ENCODE results near the gene TOM1L2. TPM values are rescaled to one million over a fixed set of nuclear protein-coding genes. Genes with fewer than 3 reads are reported as not detected.
A peak's percentile ranks its signal among the peaks of the same experiment; 100 is the strongest.

The TOM1L2 gene
- total RNA-seq, 1 donor from 2014 or later = 100 TPM

DNA sequence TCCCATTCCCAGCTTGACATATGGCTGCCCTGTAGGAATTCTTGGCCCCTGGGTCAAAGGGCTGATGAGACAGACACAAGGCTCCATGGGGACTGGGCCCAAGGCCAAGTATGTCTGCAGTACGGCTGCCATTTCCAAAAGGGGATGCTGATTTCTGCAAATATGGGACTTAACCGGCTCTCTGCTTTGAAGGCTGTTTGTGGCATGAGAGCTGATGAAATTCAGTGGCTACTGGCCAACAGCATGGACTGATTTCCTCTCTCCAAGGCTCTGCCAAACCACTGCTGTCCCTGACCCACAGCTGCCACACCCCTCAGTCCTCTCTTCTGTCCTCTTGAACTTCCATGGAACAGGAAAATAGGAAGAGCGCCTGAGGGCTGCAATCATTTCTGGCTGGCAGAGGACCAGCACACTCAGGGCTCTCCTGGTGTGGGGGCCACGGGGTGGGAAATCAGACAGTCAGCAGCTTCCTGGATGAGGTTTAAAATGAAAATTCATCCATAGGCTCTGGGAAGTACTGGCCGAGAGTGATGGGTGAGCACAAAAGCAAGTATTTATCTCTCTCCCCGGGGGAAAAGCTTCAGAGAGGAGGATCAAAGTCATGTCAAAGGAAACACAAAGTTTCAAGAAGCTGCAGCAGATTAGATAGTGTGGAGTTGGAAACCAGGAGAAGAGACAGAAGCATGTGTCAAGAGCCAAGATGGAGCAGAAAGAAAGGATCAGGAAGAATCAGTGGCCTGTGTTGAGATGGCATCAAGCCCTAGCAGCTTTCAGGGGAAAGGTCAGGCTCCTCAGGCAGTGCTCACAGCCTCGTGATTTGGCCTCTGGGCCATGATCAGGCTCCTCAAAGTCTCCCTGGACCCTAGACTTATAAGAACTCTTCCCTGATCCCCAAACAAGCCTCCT is 71.3 kb downstream of the TOM1L2 start:
- DNase-seq (ENCODE audit: low read depth) = peak; percentile 98

DNA sequence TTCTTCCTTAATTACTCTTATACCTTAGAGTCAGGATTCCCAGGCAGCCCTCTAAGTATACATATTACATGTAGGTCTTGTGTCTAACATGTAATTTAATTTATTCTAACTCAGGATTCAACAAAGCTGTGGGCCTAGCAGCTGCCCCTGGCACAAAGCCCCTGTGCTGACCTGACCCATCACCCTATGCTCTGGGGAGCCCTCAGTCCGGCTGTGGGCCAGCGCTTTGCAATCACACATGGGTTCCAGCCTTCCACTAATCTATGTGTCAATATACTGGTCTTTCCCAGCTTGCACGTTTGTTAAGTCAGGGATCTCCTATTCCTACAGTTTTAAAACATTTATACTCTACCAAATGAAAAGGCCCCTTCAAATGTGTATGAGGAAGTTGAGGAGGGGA is 72.7 kb downstream of the TOM1L2 start:
- no peak for DNase-seq (ENCODE audit: low read depth)

DNA sequence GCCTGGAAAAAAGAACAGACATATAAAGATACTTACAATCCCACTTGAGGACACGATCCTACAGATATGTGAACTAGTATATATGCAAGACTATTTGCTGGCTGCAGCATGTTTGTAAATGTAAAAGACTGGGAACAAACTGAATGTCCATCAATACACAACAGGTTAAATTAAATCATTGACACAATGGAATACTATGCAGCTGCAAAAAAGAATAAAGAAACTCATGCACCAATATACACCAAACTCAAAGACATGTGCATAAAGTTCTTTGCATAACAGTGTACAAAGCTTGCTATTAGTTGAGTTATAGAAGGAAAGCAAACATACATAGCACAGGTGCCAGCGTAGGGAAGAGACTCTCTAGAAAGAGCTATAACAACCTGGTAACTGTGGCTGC is 73.5 kb downstream of the TOM1L2 start:
- DNase-seq (ENCODE audit: low read depth) = no peak

DNA sequence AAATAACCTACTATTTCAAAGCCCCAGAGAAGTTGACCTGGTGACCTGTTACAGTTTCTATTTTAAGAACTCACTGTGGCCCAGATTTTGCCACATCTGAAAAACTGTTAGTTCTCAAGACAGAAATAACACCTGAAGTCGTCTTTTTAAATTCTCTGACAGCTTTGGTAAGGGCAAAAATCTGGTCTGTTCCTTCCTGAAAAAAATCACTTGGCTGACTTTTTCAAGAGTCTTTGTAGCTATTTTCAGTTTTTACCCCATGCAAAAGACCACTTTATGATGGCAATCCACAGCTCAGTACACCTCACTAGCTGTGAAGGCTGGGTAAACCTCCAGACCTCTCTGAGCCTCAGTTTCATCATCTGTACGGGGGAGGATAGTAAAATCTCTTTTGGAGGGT is 74.8 kb downstream of the TOM1L2 start:
- no peak for DNase-seq (ENCODE audit: low read depth)

DNA sequence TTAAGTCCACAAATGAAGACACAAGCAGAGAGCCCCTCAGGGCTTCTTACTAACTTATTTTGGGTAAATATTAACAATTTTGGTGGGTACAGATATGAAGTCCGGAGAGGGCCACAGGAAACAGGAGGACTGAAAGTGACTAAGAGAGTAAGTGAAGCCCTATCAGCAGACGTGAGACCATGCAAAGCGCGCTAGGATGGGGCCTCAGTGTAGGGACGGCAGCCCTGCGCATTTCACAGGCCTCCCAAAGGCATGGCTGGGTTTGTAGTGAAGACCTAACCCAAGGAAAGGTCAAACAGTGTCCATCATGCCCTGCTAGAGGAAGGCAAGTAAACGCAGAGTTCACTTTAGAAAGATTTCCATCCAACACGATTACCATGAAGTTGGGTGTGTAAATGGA is 75.5 kb downstream of the TOM1L2 start:
- DNase-seq (ENCODE audit: low read depth) = no peak

DNA sequence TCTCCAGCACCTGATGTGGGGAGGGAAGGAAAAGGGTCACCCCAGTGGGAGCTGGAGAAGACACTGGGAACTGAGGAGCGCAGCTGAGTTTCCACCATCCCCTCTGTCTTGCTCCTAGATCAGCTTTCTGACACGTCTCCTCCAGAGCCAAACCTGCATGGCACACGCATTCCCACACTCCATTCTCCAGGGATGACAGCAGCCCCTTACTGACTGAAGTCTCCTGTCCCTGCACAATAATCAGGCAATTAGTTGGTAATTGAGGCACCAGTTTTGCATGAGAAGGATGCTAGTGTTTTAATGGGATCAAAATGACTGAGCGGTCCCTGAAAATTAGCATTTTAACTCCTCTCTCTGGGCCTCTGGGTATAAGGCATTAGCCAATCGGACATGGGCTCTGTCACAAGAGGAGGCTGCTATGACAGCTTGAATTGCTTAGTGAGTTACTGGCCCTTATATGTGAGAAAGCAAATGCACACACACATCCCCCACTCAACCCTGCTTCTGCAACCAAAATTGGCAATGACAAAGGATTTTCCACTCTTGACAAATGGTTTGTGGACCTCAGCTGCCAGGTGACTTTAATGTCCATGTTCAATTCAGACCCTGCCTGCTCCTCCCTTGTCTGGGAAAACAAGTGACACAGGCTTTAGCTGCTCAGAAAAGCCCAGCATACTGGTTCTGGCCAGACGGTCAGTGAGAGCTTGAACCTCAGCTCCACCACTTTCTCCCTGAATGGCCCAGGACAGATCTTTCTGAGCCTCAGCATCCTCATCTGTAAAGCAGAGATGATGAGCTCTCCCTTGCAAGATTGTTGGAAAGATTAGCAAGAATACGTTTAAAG is 78.2 kb downstream of the TOM1L2 start:
- DNase-seq (ENCODE audit: low read depth) = no peak

DNA sequence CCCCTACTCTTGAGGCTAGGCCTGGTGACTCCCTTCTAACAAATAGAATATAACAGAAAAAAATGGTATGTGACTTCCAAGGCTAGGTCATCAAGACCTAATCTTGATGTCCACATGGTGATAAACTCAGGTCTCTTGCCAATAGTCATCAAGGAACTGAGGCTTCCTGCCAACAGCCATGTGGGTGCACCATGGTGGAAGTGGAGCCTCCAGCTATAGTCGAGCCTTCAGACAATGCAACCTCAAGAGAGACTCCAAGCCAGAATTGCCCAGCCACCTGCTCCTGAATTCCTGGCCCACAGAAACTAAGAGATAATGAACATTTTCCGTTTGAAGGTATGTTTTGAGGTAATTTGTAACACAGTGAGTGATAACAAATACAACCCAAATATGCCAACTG is 79.5 kb downstream of the TOM1L2 start:
- no peak for DNase-seq (ENCODE audit: low read depth)

DNA sequence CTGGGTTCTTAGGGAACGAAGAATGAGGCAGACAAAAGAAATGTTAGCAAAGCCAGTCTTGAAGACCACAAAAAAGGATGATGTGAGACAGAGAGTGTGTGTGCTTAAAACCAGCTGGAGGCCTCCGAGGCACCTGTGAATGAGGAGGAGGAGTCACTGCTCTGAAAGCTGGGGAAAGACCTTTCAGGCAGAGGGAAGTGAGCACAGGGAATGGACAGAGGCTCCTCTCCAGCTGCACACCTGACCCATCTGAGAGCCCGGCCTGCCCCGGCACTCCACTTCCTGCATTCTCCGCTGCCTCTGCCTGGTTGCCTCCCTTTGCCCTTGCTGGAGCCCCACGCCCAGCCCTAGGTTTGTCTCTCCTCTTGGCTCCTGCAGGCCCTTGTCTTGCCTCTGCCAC is 80.2 kb downstream of the TOM1L2 start:
- DNase-seq (ENCODE audit: low read depth) = no peak

DNA sequence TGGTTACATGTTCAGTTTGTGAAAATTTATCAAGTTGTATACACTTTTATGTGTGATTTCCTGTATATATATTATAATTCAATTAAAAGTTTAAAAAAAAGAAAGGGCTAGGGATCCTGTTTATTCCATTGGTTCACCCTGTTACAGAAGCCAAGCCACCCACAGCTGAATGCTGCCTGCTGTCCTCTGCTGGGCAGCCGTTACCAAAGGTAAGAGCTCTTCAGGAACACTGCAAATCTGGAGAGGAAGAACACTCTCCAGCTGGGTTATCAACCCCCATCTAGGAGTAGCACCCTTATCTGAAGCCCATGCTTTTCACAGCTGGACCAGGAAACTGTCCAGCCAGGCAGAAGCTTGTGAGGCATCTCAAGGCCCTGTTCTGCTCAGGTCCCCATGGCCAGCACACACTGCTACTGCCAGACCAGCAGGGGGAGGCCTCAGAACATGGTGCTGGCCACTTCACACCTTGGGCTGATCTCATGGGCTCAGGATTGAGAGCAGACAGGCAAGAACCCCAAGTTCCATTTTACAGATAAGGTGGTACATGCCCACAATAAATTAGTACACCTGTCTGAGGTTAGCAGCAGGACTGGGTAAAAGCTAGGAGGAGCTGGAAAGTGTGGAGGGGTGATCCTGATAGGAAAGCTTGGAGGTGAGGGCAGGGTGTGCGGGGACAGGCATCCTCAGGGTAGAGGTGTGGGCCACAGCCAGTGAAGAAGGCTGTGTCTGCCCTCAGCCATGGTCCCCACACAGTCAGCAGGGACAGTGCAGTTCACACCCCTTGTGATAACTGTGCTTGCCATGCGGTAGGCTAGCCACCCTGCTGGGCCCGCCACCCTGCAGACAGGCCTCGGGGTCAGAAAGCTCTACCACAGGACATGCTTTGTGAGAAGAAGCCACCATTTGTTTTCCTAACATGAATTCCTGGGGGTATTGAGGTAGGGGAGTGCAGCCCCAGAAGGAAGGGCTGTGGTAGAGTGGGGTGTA is 81.1 kb downstream of the TOM1L2 start:
- DNase-seq (ENCODE audit: low read depth) = peak; percentile 65

DNA sequence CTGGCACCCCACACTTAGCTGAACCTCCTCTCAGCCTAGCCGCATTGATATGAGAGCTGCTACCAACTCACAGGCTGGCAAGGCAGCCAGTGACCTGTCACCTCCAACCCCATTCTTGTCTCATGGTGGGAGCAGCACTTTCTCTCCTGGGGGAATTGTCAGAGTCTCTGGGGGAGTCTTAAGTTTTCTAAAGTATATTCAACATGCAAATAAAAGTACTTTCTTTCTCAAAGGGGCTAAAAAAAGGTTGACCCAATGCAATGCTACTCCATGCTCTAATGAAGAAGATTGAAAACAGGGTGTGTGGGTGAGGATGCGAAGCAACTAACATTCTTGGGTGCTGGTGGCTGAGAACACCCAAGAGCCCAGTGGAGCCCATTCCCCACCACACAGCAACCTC is 82.3 kb downstream of the TOM1L2 start:
- no peak for DNase-seq (ENCODE audit: low read depth)

DNA sequence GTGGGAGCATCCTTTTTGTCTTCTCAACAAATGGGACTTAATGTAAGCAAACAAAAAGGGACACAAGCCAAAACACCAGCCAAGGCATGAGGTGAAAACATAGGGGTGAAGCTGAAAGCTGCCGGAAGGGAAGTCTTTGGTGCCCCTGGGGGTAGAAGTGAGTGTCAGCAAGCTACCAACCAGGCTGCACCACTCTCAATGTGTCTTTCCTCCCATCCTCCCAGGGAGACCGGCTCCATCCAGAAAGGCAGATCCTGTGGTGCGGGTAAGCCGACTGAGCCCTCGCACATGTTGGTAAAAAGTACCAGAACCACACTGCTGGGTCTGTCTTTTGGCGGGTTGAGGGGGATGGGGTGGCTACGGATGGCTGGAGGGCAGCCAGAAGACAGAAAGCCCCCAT is 83.4 kb downstream of the TOM1L2 start:
- DNase-seq (ENCODE audit: low read depth) = no peak

DNA sequence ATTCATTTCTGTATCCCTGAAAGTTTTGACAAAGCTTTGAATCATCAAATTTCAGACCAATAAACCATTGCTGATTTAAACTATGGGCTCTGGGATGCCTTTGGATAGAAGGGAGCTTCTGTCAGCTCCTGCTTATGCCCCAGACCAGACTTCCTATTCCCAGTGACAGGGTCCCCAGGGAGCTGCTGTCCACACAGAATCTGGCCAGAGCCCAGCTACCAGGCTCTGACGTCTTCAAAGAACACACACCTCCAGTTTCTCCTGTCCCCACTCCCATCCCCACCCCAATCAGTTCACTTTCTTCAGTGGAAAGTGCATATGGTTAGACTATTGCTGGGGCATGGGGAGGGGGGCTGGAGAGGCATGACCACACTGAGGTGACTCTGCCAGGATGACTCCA is 83.8 kb downstream of the TOM1L2 start:
- DNase-seq (ENCODE audit: low read depth) = no peak

DNA sequence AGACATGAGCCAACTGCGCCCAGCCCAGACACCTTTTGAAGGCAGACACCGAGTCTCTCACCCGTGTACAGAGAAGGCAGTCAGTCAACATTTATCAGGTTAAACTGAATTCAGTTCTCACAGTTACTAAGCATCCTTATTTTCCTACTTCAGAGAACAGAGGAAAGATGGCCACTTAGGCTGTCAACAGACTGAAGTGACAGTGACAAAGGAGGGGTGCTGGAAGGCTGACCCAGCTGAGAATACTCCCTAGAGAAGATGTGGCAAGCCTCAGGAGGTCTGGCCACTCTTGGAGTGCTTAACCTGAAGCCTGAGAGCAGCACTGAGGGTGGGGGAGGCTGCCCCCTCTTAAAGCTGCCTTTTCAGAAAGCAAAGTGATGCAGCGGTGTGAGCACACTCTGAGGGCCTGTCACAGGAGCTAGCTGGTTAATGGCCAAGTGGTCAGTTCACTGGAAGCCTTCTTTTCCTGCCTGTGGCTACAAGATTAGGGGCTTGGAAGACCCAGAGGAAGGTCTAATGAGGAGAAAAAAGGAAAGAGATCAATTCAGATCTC is 84.4 kb downstream of the TOM1L2 start:
- DNase-seq (ENCODE audit: low read depth) = no peak

DNA sequence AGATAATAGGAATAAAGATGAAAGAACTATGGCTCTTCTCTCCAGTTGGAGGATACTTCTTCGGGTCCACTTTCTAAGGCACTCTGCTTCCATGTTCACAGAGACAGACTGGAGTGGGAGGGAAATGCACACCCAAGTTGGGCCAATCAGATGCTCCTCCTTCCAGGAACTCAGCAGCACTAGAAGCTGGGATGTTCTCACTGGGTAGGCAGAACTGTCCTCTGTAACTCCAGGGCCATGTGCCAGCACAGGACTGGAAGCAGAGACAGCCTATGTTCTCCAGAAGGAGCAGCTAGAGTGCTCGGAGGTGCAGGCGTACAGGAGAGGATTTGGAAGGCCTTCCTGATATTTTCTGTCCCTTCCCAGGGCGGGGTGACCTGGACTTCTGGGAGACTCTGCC is 85.5 kb downstream of the TOM1L2 start:
- no peak for DNase-seq (ENCODE audit: low read depth)

DNA sequence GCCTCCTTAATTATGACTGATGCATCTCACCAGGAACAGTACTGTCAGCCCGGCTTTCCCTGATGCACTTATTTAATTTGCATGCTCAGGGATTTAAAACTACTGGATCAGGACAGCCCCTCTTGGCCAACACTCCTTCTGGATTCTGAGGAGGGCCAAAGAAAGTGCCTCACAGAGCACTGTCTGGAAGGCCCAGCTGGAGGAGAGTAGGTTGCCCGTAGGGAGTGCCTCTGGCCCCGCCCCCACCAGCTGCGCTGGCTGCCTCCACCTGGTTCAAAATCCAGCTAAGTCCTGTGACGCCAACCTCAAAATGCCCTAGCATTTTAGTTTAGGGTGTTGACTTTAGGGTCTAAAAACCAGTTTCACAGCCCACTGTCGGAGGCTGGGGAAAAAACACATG is 86.0 kb downstream of the TOM1L2 start:
- DNase-seq (ENCODE audit: low read depth) = no peak

DNA sequence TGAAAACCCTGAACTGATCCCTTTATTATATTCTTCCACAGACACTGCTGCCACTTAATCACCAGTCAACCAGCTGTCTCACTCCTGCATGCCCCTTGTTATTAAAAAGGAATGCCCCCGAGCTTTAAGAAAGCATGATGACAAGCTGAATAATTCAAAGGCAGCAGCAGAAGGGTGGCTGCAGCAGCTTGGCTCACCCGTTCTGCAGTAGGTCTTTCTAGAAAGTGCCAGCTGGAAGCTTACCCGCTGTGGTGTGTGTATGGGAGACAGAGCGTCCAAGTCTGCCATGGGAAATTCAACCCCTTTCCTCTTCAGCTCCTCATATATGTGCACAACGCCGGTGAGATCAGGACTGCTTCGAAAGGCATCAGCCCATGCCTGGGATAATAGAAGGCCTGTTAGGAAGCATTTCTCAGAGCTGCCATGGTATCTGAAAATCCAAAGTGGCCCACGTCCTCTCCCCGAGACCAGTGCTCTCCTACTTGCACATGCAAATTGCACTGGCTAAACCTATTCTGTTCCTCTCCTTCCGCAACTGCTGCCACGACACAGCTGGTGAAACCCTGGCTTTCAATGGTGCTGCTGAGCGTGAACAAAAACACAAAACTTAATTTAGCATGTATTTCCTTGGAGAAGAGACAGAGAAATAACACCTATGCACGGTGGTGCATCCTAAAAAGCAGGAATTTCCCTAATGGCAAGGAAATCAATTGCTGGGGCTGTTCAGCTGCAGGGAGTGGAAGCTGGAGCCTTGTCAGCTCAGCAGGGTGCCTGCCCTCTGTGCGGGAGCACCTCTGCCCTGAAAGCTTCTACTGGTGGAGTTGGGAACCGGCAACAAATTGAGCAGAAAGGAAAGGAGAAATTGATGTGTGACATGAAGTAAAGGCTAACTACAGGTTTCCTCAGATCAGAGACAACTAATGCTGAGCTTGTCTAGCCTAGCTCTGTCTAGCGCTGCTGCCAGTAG is 87.5 kb downstream of the TOM1L2 start:
- DNase-seq (ENCODE audit: low read depth) = peak; percentile 42

DNA sequence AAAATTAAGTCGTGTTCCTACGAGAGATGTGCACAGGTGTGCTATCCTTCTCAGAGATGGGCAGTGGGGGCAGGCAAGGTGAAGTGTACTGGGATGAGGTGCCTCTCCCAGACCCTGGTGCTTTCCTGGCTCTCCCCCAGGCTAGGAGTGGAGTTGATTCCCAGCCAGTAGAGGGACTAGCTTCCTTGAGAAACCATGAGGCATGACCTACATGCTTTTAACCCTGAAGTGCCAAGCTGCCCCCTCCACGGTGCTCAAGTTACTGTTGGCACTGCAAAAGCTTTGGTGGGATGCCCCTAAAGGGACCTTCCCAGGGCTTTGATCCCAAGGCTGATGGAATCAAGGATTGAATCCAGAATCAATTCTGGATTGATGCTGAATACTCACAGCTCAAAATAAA is 88.4 kb downstream of the TOM1L2 start:
- no peak for DNase-seq (ENCODE audit: low read depth)

DNA sequence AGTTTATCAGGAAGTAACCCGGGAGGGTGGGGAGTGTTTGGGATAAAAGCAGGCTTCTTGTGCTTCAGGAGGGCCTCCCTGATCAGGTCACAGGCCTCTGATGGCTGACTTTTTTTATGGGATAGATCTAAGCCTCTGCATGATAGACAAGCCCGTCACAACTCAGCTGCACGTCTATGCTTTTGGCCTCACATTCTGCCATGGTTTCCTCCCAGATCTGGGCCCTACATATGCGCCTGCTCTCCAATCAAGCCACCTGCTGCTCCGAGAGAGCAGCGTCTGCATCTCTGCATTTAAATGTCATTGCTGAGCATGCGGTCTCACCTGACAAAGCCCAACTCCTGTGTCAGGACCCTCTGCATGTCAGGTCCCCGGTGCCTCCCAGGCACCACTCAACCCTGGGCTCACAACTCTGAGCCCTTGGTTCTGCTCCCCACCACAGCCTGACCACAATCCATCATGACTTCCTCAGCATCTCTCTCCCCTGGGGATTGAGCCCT is 90.1 kb downstream of the TOM1L2 start:
- no peak for DNase-seq (ENCODE audit: low read depth)

DNA sequence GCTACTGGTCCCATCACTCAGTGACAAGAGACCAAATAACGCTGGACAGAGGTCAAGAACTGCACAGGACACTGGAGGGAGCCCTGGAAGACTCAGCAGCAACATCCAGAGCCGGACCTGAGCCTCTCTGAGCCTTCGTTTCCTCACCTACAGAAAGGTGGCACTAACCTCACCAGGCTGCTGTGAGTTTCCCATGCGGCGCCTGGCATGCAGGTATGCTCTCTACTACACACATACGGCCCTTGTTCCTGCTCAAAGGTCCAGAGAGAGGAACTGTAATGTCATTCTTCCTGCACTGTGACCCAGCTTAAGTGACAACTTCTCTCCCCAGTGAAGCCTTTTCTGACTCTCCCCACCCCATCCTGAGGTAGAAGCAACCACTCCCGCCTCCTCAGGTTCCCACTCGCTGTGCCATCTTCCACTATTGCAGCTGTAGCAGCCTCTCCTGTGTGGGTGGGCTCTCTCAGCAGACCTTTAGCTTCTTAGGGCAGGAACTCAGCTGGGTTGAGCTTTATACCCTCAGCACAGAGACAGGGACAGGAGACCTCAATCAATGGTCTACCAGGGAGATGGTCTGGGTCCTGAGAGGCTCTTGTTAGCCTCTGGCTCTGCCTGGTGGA is 91.5 kb downstream of the TOM1L2 start:
- DNase-seq (ENCODE audit: low read depth) = no peak
